K562 (cell line): ENCODE results near the gene CHCHD6. TPM values are rescaled to one million over a fixed set of nuclear protein-coding genes. Genes with fewer than 3 reads are reported as not detected.
A peak's percentile ranks its signal among the peaks of the same experiment; 100 is the strongest.

Experiments used
- ATAC-seq: fragments of 200-7000 bp; cut with Tn5 transposase; 3 replicates; pipeline ENCODE4 v1.9.1; 2020; ENCODE audit warnings: moderate library complexity
- BruUV-seq: library from RNA; stranded (reverse); fragments of 400-500 nt; replicated peaks from 2 replicates; lab custom pipeline; 2021; lab: Mats Ljungman, UMichigan
- CTCF ChIA-PET: fragments of 300-600 bp; formaldehyde crosslinking; extraction: SDS; loops from one replicate; lab custom pipeline; 2021; ENCODE audit warnings: low intra/inter-chr PET ratio; lab: Yijun Ruan, JAX
- POLR2A ChIA-PET: fragments of 300-600, 350-650 bp; sonication (Branson Sonifier 250); formaldehyde crosslinking; extraction: SDS; loops from one replicate; lab custom pipeline; 2021; ENCODE audit warnings: antibody characterized with exemption, inconsistent platforms; lab: Yijun Ruan, JAX
- DNase-seq, 4 experiments: peaks; one replicate each; pipeline versions ENCODE4 v3.0.0 to v3.0.0-alpha.2; 2011 to 2018; ENCODE audit warnings: low spot score in 3 of 4, mixed read lengths in 3 of 4; ENCODE audit errors: extremely low read depth in 1 of 4
- FAIRE-seq: peaks from 2 replicates; lab custom pipeline; 2011; peaks lifted over from hg19 to GRCh38; lab: Jason Lieb, UNC
- H2AFZ ChIP-seq: 2 replicates; pipeline ENCODE4 v1.6.0; 2011; ENCODE audit warnings: low read depth, low read length, control low read depth, inconsistent platforms
- H3K27ac ChIP-seq: fragments of 200-600 bp; 3 replicates; pipeline ENCODE4 v1.8.0; 2011; ENCODE audit warnings: low read depth, mild to moderate bottlenecking, control low read depth, inconsistent platforms, low read length, moderate library complexity, mixed read lengths; ENCODE audit errors: extremely low read depth
- H3K27me3 ChIP-seq, 2 experiments: fragments of 300-600 bp in 1 of 2; 2 replicates in 1 of 2; 3 replicates in 1 of 2; pipeline versions ENCODE4 v1.6.0 to v1.8.0; 2011; ENCODE audit warnings: inconsistent platforms in 2 of 2, low read length in 2 of 2, mild to moderate bottlenecking in 1 of 2, mixed read lengths in 1 of 2, moderate library complexity in 1 of 2; ENCODE audit not compliant: control insufficient read depth in 2 of 2, insufficient read depth in 2 of 2
- H3K36me3 ChIP-seq: fragments of 300-600 bp; 3 replicates; pipeline ENCODE4 v1.8.0; 2011; ENCODE audit warnings: mild to moderate bottlenecking, low read length, inconsistent platforms; ENCODE audit not compliant: control insufficient read depth, insufficient read depth
- H3K4me1 ChIP-seq, 2 experiments: fragments of 200-600 bp in 1 of 2; replicated peaks in 1 of 2; 2 replicates in 1 of 2; 3 replicates in 1 of 2; pipeline versions ENCODE4 v1.5.1 to v1.8.0; 2011; ENCODE audit warnings: inconsistent platforms in 2 of 2, low read length in 2 of 2, mild to moderate bottlenecking in 1 of 2, mixed read lengths in 1 of 2, moderate library complexity in 1 of 2; ENCODE audit not compliant: control insufficient read depth in 2 of 2, insufficient read depth in 2 of 2
- H3K4me2 ChIP-seq: 2 replicates; pipeline ENCODE4 v1.6.1; 2011; ENCODE audit warnings: low read length, control low read depth, inconsistent platforms, mixed read lengths; ENCODE audit not compliant: insufficient read depth
- H3K4me3 ChIP-seq: fragments of 200-600 bp; sonication (generic), shearing (Covaris generic); 2 replicates; pipeline ENCODE4 v1.5.1; 2016; ENCODE audit warnings: control low read depth, inconsistent platforms
- H3K79me2 ChIP-seq: fragments of 200-600 bp; 3 replicates; pipeline ENCODE4 v1.8.0; 2011; ENCODE audit warnings: low read length, inconsistent platforms; ENCODE audit not compliant: control insufficient read depth, insufficient read depth
- H3K9ac ChIP-seq, 2 experiments: 2 replicates each; pipeline versions ENCODE4 v1.6.0 to v1.6.1; 2011; ENCODE audit warnings: low read depth in 2 of 2, low read length in 2 of 2, control low read depth in 1 of 2, inconsistent platforms in 1 of 2, mild to moderate bottlenecking in 1 of 2, mixed read lengths in 1 of 2; ENCODE audit not compliant: insufficient read depth in 1 of 2
- H3K9me1 ChIP-seq: one replicate; pipeline ENCODE4 v1.6.0; 2011; ENCODE audit warnings: inconsistent platforms, mild to moderate bottlenecking, low read length, moderate library complexity; ENCODE audit not compliant: control insufficient read depth, insufficient read depth
- H3K9me3 ChIP-seq: replicated peaks from 2 replicates; pipeline ENCODE4 v1.5.1; 2011; ENCODE audit warnings: low read depth, low read length, inconsistent platforms; ENCODE audit not compliant: control insufficient read depth, insufficient read depth
- H4K20me1 ChIP-seq: replicated peaks from 2 replicates; pipeline ENCODE4 v1.6.1; 2011; ENCODE audit warnings: low read length, inconsistent platforms, mixed read lengths; ENCODE audit not compliant: control insufficient read depth, insufficient read depth
- BRCA1 ChIP-seq, 2 experiments: fragments of 450-650 bp in 1 of 2; sonication (generic) in 1 of 2; formaldehyde crosslinking in 1 of 2; IDR thresholded peaks; 2 replicates each; pipeline versions ENCODE4 v1.5.0 to v1.6.1; 2017 to 2020; ENCODE audit warnings: mild to moderate bottlenecking in 1 of 2, missing genetic modification reagents in 1 of 2
- CCAR2 ChIP-seq: fragments of 200-400 bp; formaldehyde crosslinking; IDR thresholded peaks from 2 replicates; pipeline ENCODE4 v1.6.1; 2017; ENCODE audit warnings: mild to moderate bottlenecking, low read depth, low read length
- FOSL1 ChIP-seq: fragments of 200-800 bp; sonication (Bioruptor generic); conservative IDR thresholded peaks from 2 replicates; pipeline ENCODE4 v1.6.1; 2016; ENCODE audit warnings: missing genetic modification characterization, missing compliant biosample characterization
- HNRNPK ChIP-seq: fragments of 200-400 bp; formaldehyde crosslinking; IDR thresholded peaks from one replicate; pipeline ENCODE4 v1.6.1; 2018; ENCODE audit warnings: mild to moderate bottlenecking, low read depth, low read length; ENCODE audit not compliant: poor library complexity, severe bottlenecking
- LARP7 ChIP-seq: fragments of 450-650 bp; IDR thresholded peaks from 2 replicates; pipeline ENCODE4 v1.6.1; 2016
- MAZ ChIP-seq, 2 experiments: fragments of 450-650 bp in 1 of 2; sonication (generic) in 1 of 2; formaldehyde crosslinking; IDR thresholded peaks in 1 of 2; conservative IDR thresholded peaks in 1 of 2; 2 replicates each; pipeline versions ENCODE4 v1.4.0 to v1.5.0; 2020; ENCODE audit warnings: mild to moderate bottlenecking in 1 of 2, missing genetic modification reagents in 1 of 2
- NFRKB ChIP-seq: fragments of 450-650 bp; IDR thresholded peaks from 2 replicates; pipeline ENCODE4 v1.6.1; 2016; ENCODE audit warnings: low read depth
- RBFOX2 ChIP-seq: fragments of 200-400 bp; formaldehyde crosslinking; IDR thresholded peaks from 2 replicates; pipeline ENCODE4 v1.6.1; 2017; ENCODE audit warnings: low read depth, mild to moderate bottlenecking, low read length, moderate library complexity
- RBM22 ChIP-seq: fragments of 200-400 bp; formaldehyde crosslinking; IDR thresholded peaks from 2 replicates; pipeline ENCODE4 v1.6.1; 2018; ENCODE audit warnings: low read length, low read depth; ENCODE audit not compliant: poor library complexity, severe bottlenecking
- SREBF2 ChIP-seq: sonication (generic); formaldehyde crosslinking; IDR thresholded peaks from 2 replicates; pipeline ENCODE4 v1.4.0; 2020; ENCODE audit warnings: mild to moderate bottlenecking, missing genetic modification reagents
- THRB ChIP-seq: fragments of 450-650 bp; formaldehyde crosslinking; conservative IDR thresholded peaks from 2 replicates; pipeline ENCODE4 v1.4.0; 2022; ENCODE audit warnings: mild to moderate bottlenecking, missing genetic modification characterization
- ZNF184 ChIP-seq: sonication (generic); formaldehyde crosslinking; IDR thresholded peaks from 2 replicates; pipeline ENCODE4 v1.5.0; 2020; ENCODE audit warnings: missing genetic modification reagents
- ZNF384 ChIP-seq: IDR thresholded peaks from 2 replicates; pipeline ENCODE4 v1.6.1; 2012; ENCODE audit warnings: low read depth, low read length, improper control_type of control experiment
- ZNF518B ChIP-seq: fragments of 250-450 bp; sonication (Bioruptor Pico); IDR thresholded peaks from 2 replicates; pipeline ENCODE4 v1.5.0; 2021; ENCODE audit warnings: mild to moderate bottlenecking, moderate library complexity
- ZNF589 ChIP-seq: fragments of 200-800 bp; sonication (Bioruptor generic); IDR thresholded peaks from 2 replicates; pipeline ENCODE4 v1.6.1; 2016; ENCODE audit warnings: low read depth, missing genetic modification characterization, missing compliant biosample characterization
- WGBS: fragments of 100-300 bp; shearing (Covaris generic); methylation state at CpG from one replicate; pipeline ENCODE4 v1.1.6; 2016; ENCODE audit warnings: low coverage, mixed read lengths; ENCODE audit not compliant: insufficient coverage; ENCODE audit errors: missing lambda C conversion rate; 5-methylcytosine and 5-hydroxymethylcytosine counted together
- in situ Hi-C: fragments of 300-500 bp; cut with MboI; formaldehyde crosslinking; loops from 4 replicates; pipeline ENCODE4 v1.15.0; 2018; ENCODE audit warnings: inconsistent platforms, mixed read lengths
- intact Hi-C: fragments of 100-400 bp; cut with micrococcal nuclease; formaldehyde crosslinking; loops from 2 replicates; pipeline ENCODE4 v1.14.2; 2022
- polyA plus RNA-seq, 8 experiments: library from polyadenylated mRNA; depleted of rRNA in 4 of 8; stranded (reverse) in 5 of 8; unstranded in 3 of 8; fragments of >200 nt; fragmentation: Nextera tagmentation in 2 of 8; fragmentation: Illumina TruSeq in 1 of 8; extraction: Ambion mirVana in 2 of 8; extraction: Trizol in 1 of 8; gene quantifications; 2 replicates each; pipeline versions ENCODE4 v1.2.1 to v1.2.3, GENCODE V29; 2011 to 2014; ENCODE audit warnings: inconsistent platforms in 1 of 8, missing spikeins in 1 of 8
- total RNA-seq, 7 experiments: library from RNA; depleted of rRNA in 6 of 7; stranded (reverse); fragments of >200 nt in 6 of 7; fragmentation: Illumina TruSeq in 2 of 7; extraction: Trizol in 2 of 7; gene quantifications; 2 replicates each; pipeline versions ENCODE4 v1.2.1 to v1.2.3, GENCODE V29; 2011 to 2021; ENCODE audit warnings: low replicate concordance in 1 of 7

The CHCHD6 gene
- total and polyA plus RNA-seq, 9 of the 15 experiments (the other 6 are each of a cell fraction or from before 2014, with no cell fraction given), result 4.6 to 18.6 (median 10.9) TPM

DNA sequence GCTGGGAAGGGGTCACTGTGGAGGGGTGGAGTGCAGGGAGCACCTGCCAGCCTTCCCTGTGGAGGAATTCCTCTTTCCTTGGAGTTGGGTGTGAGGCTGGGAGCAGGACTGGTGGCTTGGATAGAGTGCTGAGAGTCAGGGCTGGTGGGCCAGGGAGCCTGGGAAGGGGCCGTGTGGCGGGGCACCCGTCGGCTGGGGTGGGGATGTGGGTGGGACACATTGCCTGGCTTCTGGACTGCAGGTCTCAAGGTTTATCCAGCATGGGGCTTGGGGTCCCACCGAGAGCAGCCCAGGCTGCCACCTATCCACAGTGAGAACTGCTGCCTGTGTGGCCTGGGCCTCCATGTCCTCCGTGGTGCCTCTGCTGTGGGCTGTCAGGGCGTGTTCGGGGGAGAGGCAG lies 283.6 kb downstream of the CHCHD6 start (continued):
- TF ChIP-seq ZNF384 (no peak), CCAR2 (no peak), ZNF184 (no peak), FOSL1 (tag) (no peak), ZNF518B (CRISPR knock-in tag) (no peak), HNRNPK (no peak)

DNA sequence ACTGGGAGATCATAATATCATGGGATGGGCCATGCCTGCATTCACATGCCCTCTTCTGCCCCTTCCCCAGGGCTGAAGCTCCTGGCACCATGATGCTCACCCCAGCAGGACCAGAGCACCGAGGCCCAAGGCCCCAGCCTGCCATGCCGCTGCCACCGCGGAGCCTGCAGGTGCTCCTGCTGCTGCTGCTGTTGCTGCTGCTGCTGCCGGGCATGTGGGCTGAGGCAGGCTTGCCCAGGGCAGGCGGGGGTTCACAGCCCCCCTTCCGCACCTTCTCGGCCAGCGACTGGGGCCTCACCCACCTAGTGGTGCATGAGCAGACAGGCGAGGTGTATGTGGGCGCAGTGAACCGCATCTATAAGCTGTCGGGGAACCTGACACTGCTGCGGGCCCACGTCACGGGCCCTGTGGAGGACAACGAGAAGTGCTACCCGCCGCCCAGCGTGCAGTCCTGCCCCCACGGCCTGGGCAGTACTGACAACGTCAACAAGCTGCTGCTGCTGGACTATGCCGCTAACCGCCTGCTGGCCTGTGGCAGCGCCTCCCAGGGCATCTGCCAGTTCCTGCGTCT lies 284.5 kb downstream of the CHCHD6 start:
- Histone ChIP-seq H3K9me1 (peaks cover 20% of the 10 kb centered on the region), H3K4me1 (peaks cover 15 to 64% of the 10 kb centered on the region in 2 experiments), H3K4me2 (no peak overlapping the region), H3K4me3 (no peak overlapping the region), H4K20me1 (peaks cover 58% of the 10 kb centered on the region), H3K27me3 (no peaks in the 10 kb centered on the region), H3K27ac (no peak overlapping the region), H3K9ac (no peak overlapping the region), H3K36me3 (peaks cover 56% of the 10 kb centered on the region; the same call in 2 of the 3 replicates), H3K9me3 (no peaks in the 10 kb centered on the region), H3K79me2 (peaks cover 84% of the 10 kb centered on the region), H2AFZ (no peak overlapping the region)
- BruUV-seq, result no TSS peak
- intact Hi-C loops (loop anchor here (10.0 kb wide), 1 partner anchor 304 kb away; no protein-coding TSS in a partner anchor), in situ Hi-C loops (no loop called here)
- ChIA-PET POLR2A (interaction anchor here (0.7 kb wide), 1 partner anchor 329 kb away, joined by 4 read pairs; no protein-coding TSS in a partner anchor), CTCF (interaction anchor here (0.6 kb wide), 1 partner anchor 508 kb away, joined by 3 read pairs; no protein-coding TSS in a partner anchor)
- FAIRE-seq (no peak), ATAC-seq (no peak), DNase-seq (no peak)
- 98% methylated on average over 16 of the region's 26 CpGs for WGBS
- TF ChIP-seq MAZ (CRISPR knock-in tag; conservative IDR thresholded peaks at IDR 0.05 in 1 of 2, IDR thresholded peaks at IDR 0.05 in 1 of 2) (no peak), SREBF2 (CRISPR knock-in tag) (no peak), RBFOX2 (peak; percentile 48; the same call in 1 of the 2 replicates), LARP7 (no peak), THRB (CRISPR knock-in tag) (no peak), ZNF589 (CRISPR knock-in tag) (no peak), BRCA1 (IDR thresholded peaks at IDR 0.05) (no peak), BRCA1 (CRISPR knock-in tag; IDR thresholded peaks at IDR 0.05) (no peak), RBM22 (peak; percentile 22), NFRKB (no peak)
